ENCODE data around the gene STAT5B. TPM values are rescaled to one million over a fixed set of nuclear protein-coding genes. Genes with fewer than 3 reads are reported as not detected.
"Not testable (repeated sequence)": the region's sequence is repeated elsewhere in the genome, so short reads cannot be mapped to it uniquely, and the experiment has no call there.

STAT5B gene
- total RNA-seq, 1 donor from 2014 or later = 32.8 TPM

GRCh38 chr17:42247734-42248133 is 28.5 kb downstream of the STAT5B start:
- H3K4me1 Mint-ChIP-seq (ENCODE audit: low read depth) = peaks cover 42% of the 10 kb centered on the region
- H3K4me3 Mint-ChIP-seq (ENCODE audit: unreplicated experiment) = no peak overlapping the region
- no peaks in the 10 kb centered on the region for H3K36me3 Mint-ChIP-seq (ENCODE audit: low read depth)
- no peak for DNase-seq (ENCODE audit: low spot score)
- no peaks in the 10 kb centered on the region for H3K9me3 Mint-ChIP-seq (ENCODE audit: low read depth)
- no peaks in the 10 kb centered on the region for H3K27me3 Mint-ChIP-seq (ENCODE audit: low read depth)
- H3K27ac Mint-ChIP-seq (ENCODE audit: unreplicated experiment) = peak overlapping the region; percentile 92
- TF ChIP-seq CTCF (IDR thresholded peaks at IDR 0.05) = no peak

- no peak for TF ChIP-seq CTCF (IDR thresholded peaks at IDR 0.05)
- H3K4me1 Mint-ChIP-seq (ENCODE audit: low read depth) = peaks cover 39% of the 10 kb centered on the region
- H3K9me3 Mint-ChIP-seq (ENCODE audit: low read depth) = no peaks in the 10 kb centered on the region
- H3K4me3 Mint-ChIP-seq (ENCODE audit: unreplicated experiment) = no peak overlapping the region
- H3K27ac Mint-ChIP-seq (ENCODE audit: unreplicated experiment) = peak overlapping the region; percentile 47
- DNase-seq (ENCODE audit: low spot score) = no peak
- no peaks in the 10 kb centered on the region for H3K36me3 Mint-ChIP-seq (ENCODE audit: low read depth)
- no peaks in the 10 kb centered on the region for H3K27me3 Mint-ChIP-seq (ENCODE audit: low read depth)
Observed at GRCh38 chr17:42246515-42246914, 29.7 kb downstream of the STAT5B start.

GRCh38 chr17:42245183-42245582 is 31.0 kb downstream of the STAT5B start:
- DNase-seq (ENCODE audit: low spot score); H3K36me3 Mint-ChIP-seq (ENCODE audit: low read depth); H3K4me3 Mint-ChIP-seq (ENCODE audit: unreplicated experiment); H3K9me3 Mint-ChIP-seq (ENCODE audit: low read depth); H3K27me3 Mint-ChIP-seq (ENCODE audit: low read depth); H3K27ac Mint-ChIP-seq (ENCODE audit: unreplicated experiment): not testable (repeated sequence)
- H3K4me1 Mint-ChIP-seq (ENCODE audit: low read depth) = peaks cover 44% of the 10 kb centered on the region

GRCh38 chr17:42244116-42244515 is 32.1 kb downstream of the STAT5B start:
- H3K27ac Mint-ChIP-seq (ENCODE audit: unreplicated experiment); H3K9me3 Mint-ChIP-seq (ENCODE audit: low read depth); H3K4me3 Mint-ChIP-seq (ENCODE audit: unreplicated experiment); H3K36me3 Mint-ChIP-seq (ENCODE audit: low read depth); H3K27me3 Mint-ChIP-seq (ENCODE audit: low read depth); DNase-seq (ENCODE audit: low spot score): not testable (repeated sequence)
- peaks cover 41% of the 10 kb centered on the region for H3K4me1 Mint-ChIP-seq (ENCODE audit: low read depth)

- H3K27me3 Mint-ChIP-seq (ENCODE audit: low read depth) = no peaks in the 10 kb centered on the region
- H3K27ac Mint-ChIP-seq (ENCODE audit: unreplicated experiment) = no peak overlapping the region
- peaks cover 35% of the 10 kb centered on the region for H3K4me1 Mint-ChIP-seq (ENCODE audit: low read depth)
- no peak for DNase-seq (ENCODE audit: low spot score)
- no peaks in the 10 kb centered on the region for H3K9me3 Mint-ChIP-seq (ENCODE audit: low read depth)
- no peak for TF ChIP-seq CTCF (IDR thresholded peaks at IDR 0.05)
- no peak overlapping the region for H3K4me3 Mint-ChIP-seq (ENCODE audit: unreplicated experiment)
- no peaks in the 10 kb centered on the region for H3K36me3 Mint-ChIP-seq (ENCODE audit: low read depth)
Observed at GRCh38 chr17:42243493-42243982, 32.7 kb downstream of the STAT5B start.

GRCh38 chr17:42241871-42242270 is 34.3 kb downstream of the STAT5B start:
- Mint-ChIP-seq H3K9me3 (ENCODE audit: low read depth) (no peaks in the 10 kb centered on the region), H3K36me3 (ENCODE audit: low read depth) (no peaks in the 10 kb centered on the region), H3K27me3 (ENCODE audit: low read depth) (no peaks in the 10 kb centered on the region), H3K4me1 (ENCODE audit: low read depth) (peaks cover 22% of the 10 kb centered on the region), H3K4me3 (ENCODE audit: unreplicated experiment) (no peak overlapping the region), H3K27ac (ENCODE audit: unreplicated experiment) (no peak overlapping the region)
- no peak for DNase-seq (ENCODE audit: low spot score)
- TF ChIP-seq CTCF (IDR thresholded peaks at IDR 0.05) = no peak

- not testable (repeated sequence) for H3K9me3 Mint-ChIP-seq (ENCODE audit: low read depth); DNase-seq (ENCODE audit: low spot score); H3K36me3 Mint-ChIP-seq (ENCODE audit: low read depth); H3K4me3 Mint-ChIP-seq (ENCODE audit: unreplicated experiment); H3K27ac Mint-ChIP-seq (ENCODE audit: unreplicated experiment); H3K27me3 Mint-ChIP-seq (ENCODE audit: low read depth)
- H3K4me1 Mint-ChIP-seq (ENCODE audit: low read depth) = peaks cover 16% of the 10 kb centered on the region
Observed at GRCh38 chr17:42240863-42241262, 35.3 kb downstream of the STAT5B start.
